Measurements from ENCODE around the gene MMS22L.
A peak's percentile ranks its signal among the peaks of the same experiment; 100 is the strongest.

The MMS22L gene, protein sequence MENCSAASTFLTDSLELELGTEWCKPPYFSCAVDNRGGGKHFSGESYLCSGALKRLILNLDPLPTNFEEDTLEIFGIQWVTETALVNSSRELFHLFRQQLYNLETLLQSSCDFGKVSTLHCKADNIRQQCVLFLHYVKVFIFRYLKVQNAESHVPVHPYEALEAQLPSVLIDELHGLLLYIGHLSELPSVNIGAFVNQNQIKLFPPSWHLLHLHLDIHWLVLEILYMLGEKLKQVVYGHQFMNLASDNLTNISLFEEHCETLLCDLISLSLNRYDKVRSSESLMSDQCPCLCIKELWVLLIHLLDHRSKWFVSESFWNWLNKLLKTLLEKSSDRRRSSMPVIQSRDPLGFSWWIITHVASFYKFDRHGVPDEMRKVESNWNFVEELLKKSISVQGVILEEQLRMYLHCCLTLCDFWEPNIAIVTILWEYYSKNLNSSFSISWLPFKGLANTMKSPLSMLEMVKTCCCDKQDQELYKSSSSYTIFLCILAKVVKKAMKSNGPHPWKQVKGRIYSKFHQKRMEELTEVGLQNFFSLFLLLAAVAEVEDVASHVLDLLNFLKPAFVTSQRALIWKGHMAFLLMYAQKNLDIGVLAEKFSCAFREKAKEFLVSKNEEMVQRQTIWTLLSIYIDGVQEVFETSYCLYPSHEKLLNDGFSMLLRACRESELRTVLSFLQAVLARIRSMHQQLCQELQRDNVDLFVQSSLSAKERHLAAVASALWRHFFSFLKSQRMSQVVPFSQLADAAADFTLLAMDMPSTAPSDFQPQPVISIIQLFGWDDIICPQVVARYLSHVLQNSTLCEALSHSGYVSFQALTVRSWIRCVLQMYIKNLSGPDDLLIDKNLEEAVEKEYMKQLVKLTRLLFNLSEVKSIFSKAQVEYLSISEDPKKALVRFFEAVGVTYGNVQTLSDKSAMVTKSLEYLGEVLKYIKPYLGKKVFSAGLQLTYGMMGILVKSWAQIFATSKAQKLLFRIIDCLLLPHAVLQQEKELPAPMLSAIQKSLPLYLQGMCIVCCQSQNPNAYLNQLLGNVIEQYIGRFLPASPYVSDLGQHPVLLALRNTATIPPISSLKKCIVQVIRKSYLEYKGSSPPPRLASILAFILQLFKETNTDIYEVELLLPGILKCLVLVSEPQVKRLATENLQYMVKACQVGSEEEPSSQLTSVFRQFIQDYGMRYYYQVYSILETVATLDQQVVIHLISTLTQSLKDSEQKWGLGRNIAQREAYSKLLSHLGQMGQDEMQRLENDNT

DNA sequence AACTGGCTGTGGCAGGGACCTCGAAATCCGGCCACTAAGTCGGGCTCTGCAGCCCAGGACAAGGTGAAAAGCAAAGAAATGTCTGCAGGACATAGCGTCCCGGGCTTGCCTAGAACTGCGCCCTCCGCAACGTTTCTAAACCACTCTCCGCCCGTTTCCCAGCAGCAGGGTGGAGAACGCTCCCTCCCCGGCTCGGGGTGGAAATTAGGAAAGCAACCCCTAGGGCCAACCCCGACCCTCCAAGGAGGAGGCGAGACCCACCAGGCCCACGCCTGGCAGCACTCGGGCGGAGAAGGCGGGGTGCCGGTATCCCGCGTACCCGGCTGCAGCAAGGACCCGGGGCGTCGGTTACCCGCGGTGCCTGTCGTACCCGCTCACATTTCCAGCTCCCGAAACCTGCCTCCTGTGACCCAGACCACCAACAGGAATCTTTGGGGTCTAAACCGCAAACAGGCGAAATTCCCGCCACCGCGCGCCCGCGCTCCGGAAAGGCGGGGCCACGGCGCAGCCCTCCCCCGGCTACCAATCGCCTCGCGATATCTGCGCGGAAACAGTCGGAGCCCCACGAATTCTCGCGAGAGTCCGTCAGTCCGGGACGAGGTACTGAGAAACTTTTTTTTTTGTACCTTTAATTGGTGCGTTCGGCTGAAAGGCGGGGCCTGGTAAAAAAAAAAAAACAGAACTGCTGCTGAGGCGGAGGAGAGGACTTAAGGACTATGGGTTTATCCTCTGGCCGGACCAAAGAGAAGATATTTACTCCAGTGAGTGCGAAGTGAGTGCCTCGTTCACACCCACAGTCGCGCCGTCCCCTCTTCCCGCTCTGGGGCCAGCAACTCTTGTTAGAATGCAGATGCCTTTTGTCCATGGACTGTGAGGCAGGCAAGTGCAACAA is at the start of gene MMS22L:
Gene MMS22L (minus strand): TSS at position 491 of the 892 bp plus-strand sequence. CDS start 739 bp downstream, outside the sequence.
- peak; percentile 89 for DNase-seq

DNA sequence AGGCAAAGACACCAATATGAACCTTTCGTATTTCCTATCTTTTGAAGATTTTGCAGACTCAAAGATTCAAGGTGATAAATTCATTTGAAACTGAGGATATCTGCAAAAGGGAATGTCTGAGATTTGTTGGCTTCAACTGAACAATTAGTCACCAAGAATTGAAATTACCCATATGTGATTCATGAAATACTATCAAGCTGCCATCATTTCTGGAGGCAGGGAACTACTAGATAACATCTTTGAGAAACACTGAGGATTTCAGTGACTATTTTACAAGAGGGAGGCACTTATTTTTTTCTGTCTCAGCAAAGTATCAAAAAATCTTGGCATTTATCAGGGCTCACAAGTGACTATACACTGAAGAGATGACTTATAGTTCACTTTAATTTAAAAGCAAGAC is 39.8 kb upstream of the MMS22L start:
- no peak for DNase-seq

DNA sequence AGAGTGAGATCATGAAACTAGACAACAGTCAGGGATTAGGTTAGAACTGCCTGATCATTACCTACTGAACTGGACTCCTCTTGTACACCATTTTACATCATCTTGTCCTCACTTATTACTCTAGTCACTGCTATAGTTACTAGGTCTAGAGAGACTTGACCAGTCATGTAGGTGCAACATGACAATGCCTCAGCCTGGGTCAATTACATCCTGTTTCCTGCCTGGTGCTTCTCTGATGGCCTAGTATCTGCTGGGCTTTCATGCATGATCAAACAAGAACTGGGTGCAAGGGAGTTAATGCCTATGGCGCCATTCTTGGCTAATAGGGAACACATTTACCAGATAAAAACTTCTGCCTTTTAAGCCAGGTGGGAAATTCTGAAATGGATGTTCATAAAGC is 39.2 kb upstream of the MMS22L start:
- DNase-seq, result no peak

DNA sequence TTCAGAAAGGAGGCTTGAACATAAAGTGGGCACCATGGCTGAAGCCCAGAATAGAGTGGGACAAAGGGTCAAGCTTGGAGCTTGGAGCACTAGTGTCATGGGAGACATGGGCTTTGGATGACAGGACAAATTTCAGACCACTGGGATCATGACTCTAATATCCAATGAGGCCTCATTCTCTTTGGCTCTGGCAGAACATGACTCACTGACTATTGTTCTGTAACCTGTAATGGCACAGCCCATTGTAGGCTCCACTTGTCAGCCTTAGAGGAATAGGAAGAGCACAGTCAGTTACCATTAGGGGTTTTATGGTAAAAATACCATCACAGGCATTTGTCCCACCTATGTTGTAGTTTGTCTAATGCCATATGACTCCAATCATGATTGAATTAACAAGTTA is 34.0 kb upstream of the MMS22L start:
- no peak for DNase-seq

DNA sequence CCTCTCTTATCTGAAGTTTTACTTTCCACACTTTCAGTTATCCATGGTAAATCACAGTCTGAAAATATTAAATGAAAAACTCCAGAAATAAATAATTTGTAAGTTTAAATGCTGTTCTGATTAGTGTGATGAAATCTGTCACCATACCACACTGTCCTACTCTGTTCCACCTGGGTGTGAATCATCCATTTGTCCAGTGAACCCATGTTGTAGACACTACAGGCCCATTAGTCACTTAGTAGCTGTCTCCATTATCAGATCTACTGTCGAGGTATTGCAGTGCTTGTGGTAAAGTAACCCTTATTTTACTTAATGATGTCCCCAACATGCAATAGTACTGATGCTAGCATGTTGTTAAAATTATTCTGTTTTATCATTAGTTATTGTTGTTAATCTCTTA is 29.2 kb upstream of the MMS22L start:
- no peak for DNase-seq

DNA sequence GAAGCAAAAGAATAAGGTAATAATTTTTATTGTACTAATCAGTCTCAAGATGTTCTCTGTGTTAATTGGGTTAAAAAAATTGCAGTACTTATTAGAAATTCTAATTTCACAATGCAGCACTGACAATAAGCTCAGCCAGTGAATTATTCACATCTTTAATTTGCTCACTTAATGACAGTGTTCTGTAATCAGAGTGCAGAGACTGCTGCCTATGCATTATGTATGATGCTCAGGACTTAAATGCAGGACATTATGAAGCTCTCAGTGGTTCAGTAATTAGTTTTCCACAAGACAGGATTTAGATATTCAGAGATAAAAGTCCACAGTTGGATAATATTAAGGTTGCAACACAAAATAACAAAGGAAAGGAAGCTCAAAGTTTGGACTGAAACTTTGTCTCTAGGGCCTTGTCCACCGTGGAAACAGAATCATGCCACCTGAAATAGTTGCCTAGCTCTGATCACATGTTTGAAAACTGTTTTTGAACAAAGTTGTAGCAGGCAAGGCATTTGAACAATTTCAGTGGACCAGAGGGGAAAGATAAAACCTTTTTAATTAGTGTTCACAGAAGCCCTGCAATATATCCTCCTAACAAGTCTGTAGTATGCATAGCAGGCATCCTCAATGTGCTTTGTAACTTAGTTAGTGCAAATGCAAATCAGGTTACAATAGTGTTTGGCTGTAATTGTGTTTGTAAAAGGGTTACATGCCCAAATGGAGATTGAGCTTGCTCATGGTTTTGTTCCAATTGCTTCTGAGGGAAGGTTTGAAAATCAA is 23.7 kb upstream of the MMS22L start:
- no peak for DNase-seq

DNA sequence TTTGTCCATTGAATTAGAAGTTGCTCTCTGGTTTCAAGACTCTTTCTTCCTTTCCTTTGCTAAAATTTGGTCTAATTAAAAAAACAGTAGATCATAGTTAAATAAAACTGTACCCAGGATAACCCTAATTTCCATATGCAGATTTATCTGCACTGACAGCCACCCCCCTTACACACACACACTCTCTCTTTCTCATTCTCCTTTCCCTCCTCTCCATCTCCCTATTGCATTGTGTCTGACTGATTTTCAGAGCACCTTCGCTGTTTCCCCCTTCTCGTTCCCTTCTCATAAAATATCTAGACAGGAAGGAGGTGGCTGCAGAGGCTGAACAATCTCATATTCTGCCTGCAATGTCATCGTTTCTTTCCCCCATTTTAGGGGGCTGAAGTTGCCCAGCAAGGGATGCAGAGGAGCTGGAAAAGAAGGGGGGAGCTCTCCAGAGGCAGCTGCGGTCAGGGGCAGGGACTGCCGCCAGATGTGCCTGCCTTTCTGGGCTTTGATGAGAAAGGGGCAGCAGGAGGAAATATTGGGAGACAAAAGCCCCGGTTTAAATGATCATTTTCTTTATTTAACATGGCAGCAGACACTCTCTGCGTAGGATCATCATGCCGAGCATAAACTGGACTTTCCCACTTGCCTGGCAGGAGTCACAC is 22.5 kb upstream of the MMS22L start:
- no peak for DNase-seq

DNA sequence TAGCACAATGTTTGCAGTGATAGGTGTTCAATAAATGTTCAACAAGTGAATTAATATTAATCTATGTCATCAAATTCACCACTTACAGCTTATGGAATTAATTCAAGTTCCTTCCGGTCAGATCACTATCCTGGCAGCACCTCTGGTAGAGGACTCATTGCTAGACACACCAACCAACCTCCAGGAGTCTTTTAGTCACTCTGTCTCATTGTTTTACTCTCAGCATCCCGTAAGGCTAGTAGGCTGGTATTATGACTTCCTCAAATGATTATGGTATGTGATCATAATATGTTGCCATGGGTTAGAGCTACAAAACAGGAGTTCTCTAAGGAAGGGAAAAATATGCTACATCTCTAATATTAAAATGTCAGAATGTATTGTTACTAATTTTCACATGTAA is 21.7 kb upstream of the MMS22L start:
- no peak for DNase-seq

DNA sequence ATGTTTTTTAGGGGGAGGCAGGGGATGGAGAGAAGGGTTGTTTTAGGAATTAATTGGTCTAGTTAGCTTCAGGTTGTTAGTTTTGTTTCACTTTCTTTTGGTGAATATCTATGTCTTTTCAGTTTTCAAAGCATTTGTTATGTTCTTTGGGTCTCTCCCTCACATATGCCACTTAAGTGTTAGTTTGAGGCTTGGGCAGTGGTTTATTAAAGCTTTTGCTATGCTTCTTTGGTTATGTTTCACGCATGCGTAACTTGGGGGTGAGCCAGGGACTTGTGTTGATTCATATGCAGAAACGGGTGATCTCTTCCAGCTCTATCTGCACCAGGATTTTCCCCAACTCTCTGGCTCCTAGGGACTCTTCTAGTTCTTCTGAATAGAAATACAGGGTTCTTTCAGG is 11.4 kb upstream of the MMS22L start:
- no peak for DNase-seq

DNA sequence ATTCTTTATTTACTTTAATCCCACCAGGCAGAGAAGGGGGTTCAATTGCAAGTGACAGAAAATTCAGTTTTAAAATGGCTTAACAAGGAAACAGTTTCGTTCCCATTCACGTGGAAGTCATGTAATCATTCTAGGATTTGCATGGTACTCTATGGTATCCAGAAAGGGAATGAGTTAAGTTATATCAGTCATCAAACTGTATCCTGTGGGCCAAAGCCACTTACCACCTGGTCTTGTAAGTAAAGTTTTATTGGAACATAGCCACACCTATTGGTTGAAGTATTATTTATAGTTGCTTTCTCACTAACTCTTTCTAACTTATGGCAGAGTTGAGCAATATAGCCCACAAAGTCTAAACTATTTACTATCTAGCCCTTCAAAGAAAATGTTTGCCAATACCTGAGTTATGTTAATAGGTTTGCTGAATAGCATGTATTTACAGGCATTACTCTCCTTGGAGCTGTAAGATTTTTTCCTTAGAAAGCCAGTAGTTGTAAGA is 10.2 kb upstream of the MMS22L start:
- no peak for DNase-seq

DNA sequence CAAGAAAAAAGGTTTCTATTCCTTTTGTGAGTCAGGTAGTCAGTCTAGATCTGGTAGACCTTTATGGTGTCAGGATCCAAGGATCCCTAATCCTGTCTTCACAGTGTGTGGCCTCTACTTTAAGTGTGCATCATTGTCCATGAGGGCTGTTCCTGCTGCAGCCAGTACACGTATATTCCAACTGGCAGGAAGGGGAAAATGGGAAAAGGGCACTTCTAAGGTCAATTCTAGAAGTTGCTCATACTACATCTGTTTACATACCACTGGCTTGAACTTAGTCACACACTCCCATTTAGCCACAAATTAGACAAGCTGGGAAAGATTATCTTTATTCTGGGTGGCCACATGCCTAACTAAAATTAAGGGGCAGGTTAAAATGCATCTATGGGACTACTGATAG is 9.7 kb upstream of the MMS22L start:
- DNase-seq, result no peak

DNA sequence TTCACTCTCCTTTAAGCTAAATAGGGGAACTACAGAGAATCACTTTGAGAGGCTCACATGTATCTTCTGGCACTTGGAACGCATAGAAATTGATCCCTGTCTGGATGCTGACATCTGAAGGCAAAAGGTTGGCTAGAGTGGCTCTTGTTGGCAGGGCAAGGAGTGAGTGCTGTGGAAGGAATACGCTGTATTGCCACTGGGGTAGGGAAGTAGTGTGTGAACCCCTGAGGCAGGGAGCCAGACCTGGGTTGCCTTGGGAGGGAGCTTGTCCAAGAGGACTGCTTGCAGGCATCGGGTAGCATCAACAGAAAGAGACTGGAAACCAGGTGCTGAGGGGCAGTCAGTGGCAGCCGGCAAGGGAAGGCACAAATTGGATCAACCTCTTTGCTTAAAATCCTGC is 8.9 kb upstream of the MMS22L start:
- DNase-seq, result no peak

DNA sequence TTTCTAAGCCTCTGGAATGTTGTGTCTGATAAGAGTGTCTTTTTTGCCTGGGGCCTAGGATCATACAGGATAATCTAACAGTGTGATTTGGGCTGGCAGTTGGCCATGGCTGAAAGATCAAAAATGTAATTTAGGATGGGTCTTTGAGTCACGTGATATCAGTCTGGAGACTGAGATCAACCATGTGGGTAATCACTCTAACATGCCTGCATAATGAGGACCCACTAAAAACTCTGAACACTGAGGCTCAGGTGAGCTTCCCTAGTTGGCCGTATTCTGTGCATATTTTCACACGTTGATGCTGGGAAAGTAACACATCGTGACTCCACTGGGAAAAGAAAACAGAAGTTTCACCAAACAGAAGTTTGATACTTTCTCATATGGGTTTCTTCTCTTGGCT is 6.3 kb upstream of the MMS22L start:
- no peak for DNase-seq

DNA sequence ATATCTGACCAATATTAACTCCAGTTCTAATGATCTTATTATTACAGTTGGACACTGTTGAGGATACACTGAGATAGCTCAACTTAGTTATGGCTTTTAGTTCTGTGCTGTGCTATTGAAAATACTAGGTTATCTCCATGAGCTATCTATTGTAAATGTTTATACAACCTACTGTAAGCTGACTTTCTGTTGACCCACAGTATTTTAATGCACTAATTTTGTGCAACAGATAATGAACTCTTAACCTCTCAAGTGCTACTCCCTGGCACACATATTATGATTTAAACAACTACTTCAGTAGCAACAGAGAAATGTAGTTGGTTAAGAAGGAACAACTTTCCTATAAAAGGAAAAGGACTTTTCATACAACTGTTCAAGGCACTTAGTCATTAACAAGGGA is 5.2 kb upstream of the MMS22L start:
- DNase-seq, result no peak

DNA sequence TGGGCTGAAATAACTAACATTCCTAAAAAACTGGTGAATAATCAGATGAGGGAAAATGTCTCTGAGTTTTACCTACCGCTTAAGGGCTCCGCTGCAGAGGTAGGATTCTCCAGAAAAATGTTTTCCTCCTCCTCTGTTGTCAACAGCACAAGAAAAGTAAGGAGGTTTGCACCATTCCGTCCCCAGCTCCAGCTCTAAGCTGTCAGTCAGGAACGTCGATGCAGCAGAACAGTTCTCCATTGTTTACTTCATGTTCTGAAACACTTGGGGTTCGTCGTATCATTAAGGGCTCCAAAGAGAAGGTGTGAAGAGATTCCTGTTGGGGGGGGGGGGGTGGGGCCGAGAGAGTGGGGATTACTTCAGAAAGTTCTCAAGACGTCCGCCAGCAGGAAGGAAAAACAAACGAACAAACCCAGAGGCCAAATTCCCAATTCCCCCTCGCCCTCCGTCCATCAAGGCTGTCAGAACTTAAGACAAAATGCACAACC is 734 bp downstream of the MMS22L start:
- peak; percentile 3 for DNase-seq

DNA sequence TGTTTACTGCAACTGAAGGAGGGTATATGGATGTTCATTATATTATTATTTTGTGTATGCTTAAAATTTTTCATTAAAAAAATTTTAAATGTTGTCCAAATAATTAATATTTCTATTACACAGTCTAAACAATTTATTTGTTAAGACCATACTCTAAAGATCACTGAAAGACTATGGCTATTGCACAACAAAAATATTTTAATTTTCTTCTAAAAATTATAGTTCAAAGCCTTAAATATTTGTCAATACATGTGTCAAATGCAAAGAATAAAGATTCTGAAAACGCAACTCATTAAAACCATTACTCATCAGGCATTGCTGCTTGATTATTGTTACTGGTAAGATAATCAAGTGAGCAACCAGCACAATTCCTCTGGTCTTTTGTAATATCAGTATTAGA is 2.2 kb downstream of the MMS22L start:
- no peak for DNase-seq

DNA sequence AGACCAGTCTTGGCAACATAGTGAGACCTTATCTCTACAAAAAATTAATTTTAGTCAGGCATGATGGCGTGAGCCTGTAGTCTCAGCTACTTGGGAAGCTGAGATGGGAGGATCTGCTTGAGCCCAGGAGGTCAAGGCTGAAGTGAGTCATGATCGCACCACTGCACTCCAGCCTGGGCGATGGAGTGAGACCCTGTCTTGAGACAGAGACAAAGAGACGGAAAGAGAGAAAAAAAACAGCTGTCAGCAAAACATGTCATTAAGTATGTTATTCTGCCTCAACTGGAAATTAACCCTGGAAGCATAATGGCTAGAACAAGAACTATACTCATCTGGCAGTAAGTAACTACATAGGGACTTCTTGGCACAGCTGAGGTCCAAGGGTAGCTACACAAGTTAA is 7.2 kb downstream of the MMS22L start:
- no peak for DNase-seq

DNA sequence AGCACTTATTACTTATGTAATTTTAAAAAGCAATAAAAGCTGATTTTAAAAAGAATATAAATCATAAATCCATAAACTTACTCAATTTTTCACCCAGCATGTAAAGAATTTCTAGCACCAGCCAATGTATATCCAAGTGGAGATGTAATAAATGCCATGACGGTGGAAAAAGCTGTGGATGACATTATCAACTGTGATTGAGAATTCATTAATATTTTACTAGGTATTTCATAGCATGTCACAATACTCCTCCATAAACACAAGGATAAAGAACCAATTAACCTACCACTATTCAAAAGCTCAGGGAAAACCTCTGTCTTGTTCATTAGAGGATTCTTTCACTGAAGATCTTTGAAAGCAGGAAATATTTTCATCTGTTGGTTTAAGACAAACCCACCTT is 13.2 kb downstream of the MMS22L start:
- no peak for DNase-seq

DNA sequence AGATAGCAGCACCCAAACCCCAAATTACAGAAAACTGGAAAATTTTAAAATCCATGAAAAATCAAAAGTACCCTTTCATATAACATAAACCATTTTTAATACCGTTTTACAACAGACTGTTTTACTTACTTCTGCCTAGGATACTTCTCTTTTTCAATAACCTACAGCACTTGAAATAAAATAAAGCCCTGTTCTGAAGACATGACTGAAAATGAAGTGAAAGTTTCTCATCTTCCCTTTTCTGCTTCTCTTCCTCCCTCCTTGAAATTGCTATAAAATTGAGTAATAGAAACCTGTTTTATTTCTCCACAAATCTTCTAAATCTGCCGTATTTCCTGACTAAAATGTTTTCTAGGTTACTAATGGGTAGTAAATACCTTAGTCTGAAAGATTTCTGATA is 20.3 kb downstream of the MMS22L start:
- DNase-seq, result no peak

DNA sequence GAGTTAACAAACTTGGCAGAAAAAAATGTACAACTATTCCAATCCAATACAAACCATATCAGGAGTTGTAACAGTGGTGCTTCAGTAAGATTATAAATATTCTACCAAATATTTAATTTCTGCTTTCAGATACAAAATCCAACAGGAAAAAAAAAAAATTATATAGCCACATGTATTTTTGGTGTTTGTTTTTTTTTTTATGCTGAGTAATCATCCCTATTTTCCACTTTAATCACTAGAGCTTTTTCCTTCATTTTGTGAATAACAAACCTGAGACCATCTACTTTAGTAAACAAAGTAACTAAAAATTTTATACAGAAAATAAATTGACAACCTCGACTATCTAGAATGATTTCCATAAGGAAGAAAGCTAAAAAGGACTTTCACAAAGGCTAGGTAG is 36.2 kb downstream of the MMS22L start:
- DNase-seq, result no peak

DNA sequence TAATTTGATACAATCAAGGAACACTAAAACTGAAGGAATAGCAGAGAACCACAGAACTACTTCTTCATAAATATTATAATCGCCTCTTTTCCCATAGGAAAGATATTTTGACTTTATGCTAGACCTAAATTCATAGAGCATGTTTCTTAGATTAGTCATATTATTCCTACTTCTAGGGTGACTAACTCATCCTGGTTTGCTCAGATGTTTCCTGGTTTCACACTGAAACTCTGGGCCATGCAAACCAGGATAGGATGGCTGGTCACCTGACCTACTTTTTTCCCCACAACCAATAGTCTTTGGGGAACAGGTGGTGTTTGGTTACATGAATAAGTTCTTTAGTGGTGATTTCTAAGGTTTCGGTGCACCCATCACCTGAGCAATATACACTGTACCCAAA is 42.8 kb downstream of the MMS22L start:
- DNase-seq, result no peak
